ENCODE measurements around the gene PAQR9. TPM values are rescaled to one million over a fixed set of nuclear protein-coding genes. Genes with fewer than 3 reads are reported as not detected.

Gene PAQR9
- total and polyA plus RNA-seq, 7 experiments from 2014 or later, result not detected

DNA sequence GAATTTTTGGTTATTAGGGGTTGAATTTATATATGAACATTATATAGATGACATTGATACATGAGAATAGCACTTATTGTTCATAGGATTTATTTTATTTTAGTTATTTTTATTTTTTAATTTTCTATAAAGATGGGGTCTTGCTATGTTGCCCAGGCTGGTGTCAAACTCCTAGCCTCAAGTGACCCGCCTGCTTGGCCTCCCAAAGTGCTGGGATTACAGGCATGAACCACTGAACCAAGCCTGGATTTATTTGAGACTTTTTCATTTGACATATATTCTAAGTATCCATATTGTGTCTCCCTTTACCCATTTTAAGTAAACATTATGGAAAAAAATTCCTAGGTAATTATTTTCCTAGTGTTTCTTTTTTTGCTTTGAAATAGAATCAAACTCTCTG lies 12.5 kb downstream of the PAQR9 start:
- intact Hi-C loops (cut with micrococcal nuclease), result no loop called here
- Histone ChIP-seq H3K36me3 (ENCODE audit: control insufficient read depth in 2 of 3, insufficient read depth in 3 of 3, low read length in 3 of 3) (no peaks in the 10 kb centered on the region), H3K4me3 (ENCODE audit: low read length) (no peak overlapping the region), H3K9me3 (ENCODE audit: control insufficient read depth in 2 of 3, low read length in 3 of 3) (no peaks in the 10 kb centered on the region), H3K27ac (ENCODE audit: low read depth, low read length) (no peak overlapping the region), H3K27me3 (ENCODE audit: control insufficient read depth in 2 of 2, insufficient read depth in 2 of 2, low read length in 2 of 2) (no peaks in the 10 kb centered on the region), H3K4me1 (ENCODE audit: control insufficient read depth in 2 of 2, insufficient read depth in 2 of 2, low read length in 2 of 2) (no peaks in the 10 kb centered on the region)
- H3K4me1 Mint-ChIP-seq, result peaks cover 0 to 9% (median 4%) of the 10 kb centered on the region in 7 donors
- no peak overlapping the region for H3K4me3 Mint-ChIP-seq
- peaks cover 0 to 3% (median 0%) of the 10 kb centered on the region in 5 donors for H3K36me3 Mint-ChIP-seq
- POLR2A ChIA-PET, result no interaction called here
- H3K27ac Mint-ChIP-seq, result no peak overlapping the region
- no peak for DNase-seq
- CTCF ChIA-PET, result no interaction called here
- H3K27me3 Mint-ChIP-seq, result peaks cover 51 to 71% (median 62%) of the 10 kb centered on the region in 5 donors
- peaks cover 0 to 2% (median 0%) of the 10 kb centered on the region in 11 donors for H3K9me3 Mint-ChIP-seq
- no peak for ATAC-seq

DNA sequence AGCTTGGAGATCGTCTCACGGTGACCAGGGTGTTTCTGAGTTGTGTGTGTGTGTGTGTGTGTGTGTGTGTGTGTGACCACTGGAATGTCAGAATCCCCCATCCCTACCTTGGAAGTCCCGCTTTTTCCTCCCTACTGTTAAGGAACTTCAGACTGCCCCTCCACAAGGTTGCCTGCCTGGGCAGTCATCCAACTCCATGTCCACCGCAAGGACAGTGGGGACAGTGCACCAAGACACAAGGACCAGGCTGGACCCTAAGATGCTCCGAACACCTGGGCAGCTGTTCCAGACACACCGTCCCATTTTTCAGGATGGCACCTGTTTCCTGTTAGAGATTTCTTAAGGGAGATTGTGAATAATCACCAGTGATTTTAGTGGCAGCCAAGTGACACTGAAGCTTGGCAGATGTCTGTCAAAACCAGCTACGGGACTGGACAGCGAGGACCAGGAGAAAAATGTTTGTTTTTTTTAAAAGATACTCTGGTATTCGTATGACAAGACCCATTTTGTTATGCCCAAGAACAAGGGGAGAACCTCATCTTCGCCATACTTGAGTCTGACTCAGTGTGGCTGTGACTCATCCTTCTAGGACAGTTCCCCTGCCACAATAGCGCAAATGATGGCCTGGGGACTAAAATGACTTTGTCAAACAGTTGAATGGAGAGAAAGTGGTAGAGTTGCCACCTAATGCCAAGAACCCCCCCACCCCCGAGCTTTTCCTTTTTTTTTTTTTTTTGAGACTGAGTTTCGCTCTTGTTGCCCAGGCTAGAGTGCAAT lies 15.5 kb downstream of the PAQR9 start:
- Histone ChIP-seq H3K27me3 (ENCODE audit: control insufficient read depth in 2 of 2, insufficient read depth in 2 of 2, low read length in 2 of 2) (no peaks in the 10 kb centered on the region), H3K9me3 (ENCODE audit: control insufficient read depth in 2 of 3, low read length in 3 of 3) (no peaks in the 10 kb centered on the region), H3K4me3 (ENCODE audit: low read length) (no peak overlapping the region), H3K27ac (ENCODE audit: low read depth, low read length) (no peak overlapping the region), H3K36me3 (ENCODE audit: control insufficient read depth in 2 of 3, insufficient read depth in 3 of 3, low read length in 3 of 3) (no peaks in the 10 kb centered on the region), H3K4me1 (ENCODE audit: control insufficient read depth in 2 of 2, insufficient read depth in 2 of 2, low read length in 2 of 2) (no peaks in the 10 kb centered on the region)
- Mint-ChIP-seq H3K9me3 (peaks cover 0 to 2% (median 0%) of the 10 kb centered on the region in 11 donors), H3K36me3 (peaks cover 0 to 3% (median 0%) of the 10 kb centered on the region in 5 donors), H3K4me3 (peak overlapping the region in 8 of 10 donors; percentile 8 to 59 (median 33)), H3K27me3 (peaks cover 51 to 62% (median 57%) of the 10 kb centered on the region in 5 donors), H3K27ac (no peak overlapping the region), H3K4me1 (peaks cover 0 to 13% (median 5%) of the 10 kb centered on the region in 7 donors)
- ATAC-seq (no peak), DNase-seq (no peak)
- CTCF ChIA-PET, result no interaction called here
- POLR2A ChIA-PET, result no interaction called here
- intact Hi-C loops (cut with micrococcal nuclease), result no loop called here

DNA sequence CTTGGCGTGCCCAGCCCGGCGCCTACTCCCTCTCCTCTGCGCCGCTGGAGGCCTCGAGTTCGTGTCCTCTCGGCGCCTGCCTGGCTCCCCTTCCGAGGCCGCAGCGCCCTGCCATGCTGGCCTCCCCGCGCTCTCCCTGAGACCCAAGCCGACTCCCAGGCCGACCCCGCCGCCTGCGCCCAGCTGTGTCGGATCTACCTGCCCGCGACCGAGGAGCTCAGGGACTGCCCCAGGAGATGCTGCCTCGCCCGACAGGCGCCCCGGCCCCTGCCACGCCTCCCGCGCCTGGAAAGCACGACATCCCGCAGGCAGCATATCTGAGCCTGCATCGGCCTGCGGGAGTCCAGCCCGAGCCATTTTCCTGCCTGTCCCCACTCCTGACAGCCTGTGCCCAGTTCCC lies 16.1 kb downstream of the PAQR9 start:
- ChIA-PET CTCF (no interaction called here), POLR2A (no interaction called here)
- Histone ChIP-seq H3K4me3 (ENCODE audit: low read length) (no peak overlapping the region), H3K27me3 (ENCODE audit: control insufficient read depth in 2 of 2, insufficient read depth in 2 of 2, low read length in 2 of 2) (no peaks in the 10 kb centered on the region), H3K27ac (ENCODE audit: low read depth, low read length) (no peak overlapping the region), H3K9me3 (ENCODE audit: control insufficient read depth in 2 of 3, low read length in 3 of 3) (no peaks in the 10 kb centered on the region), H3K4me1 (ENCODE audit: control insufficient read depth in 2 of 2, insufficient read depth in 2 of 2, low read length in 2 of 2) (no peaks in the 10 kb centered on the region), H3K36me3 (ENCODE audit: control insufficient read depth in 2 of 3, insufficient read depth in 3 of 3, low read length in 3 of 3) (no peaks in the 10 kb centered on the region)
- peak overlapping the region in 7 of 10 donors; percentile 8 to 60 (median 42) for H3K4me3 Mint-ChIP-seq
- peaks cover 48 to 62% (median 57%) of the 10 kb centered on the region in 5 donors for H3K27me3 Mint-ChIP-seq
- H3K36me3 Mint-ChIP-seq, result peaks cover 0 to 3% (median 0%) of the 10 kb centered on the region in 5 donors
- H3K9me3 Mint-ChIP-seq, result peaks cover 0 to 2% (median 0%) of the 10 kb centered on the region in 11 donors
- peaks cover 0 to 13% (median 5%) of the 10 kb centered on the region in 7 donors for H3K4me1 Mint-ChIP-seq
- H3K27ac Mint-ChIP-seq, result no peak overlapping the region
- intact Hi-C loops (cut with micrococcal nuclease), result no loop called here
- ATAC-seq (no peak), DNase-seq (no peak)

DNA sequence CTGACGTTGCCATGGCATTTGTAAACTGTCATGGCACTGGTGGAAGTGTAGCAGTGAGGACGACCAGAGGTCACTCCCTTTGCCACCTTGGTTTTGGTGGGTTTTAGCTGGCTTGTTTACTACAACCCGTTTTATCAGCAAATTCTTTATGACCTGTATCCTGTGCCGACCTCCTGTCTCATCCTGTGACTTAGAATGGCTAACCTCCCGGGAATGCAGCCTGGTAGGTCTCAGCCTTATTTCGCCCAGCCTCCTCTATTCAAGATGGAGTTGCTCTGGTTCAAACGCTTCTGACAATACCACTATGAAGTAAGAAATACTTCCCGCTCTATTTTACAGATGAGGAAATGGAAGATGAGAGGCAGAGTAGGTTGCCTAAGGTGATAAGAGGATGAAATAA lies 16.6 kb downstream of the PAQR9 start:
- H3K4me3 ChIP-seq (ENCODE audit: low read length), result no peak overlapping the region
- no peaks in the 10 kb centered on the region for H3K36me3 ChIP-seq (ENCODE audit: control insufficient read depth in 2 of 3, insufficient read depth in 3 of 3, low read length in 3 of 3)
- ChIA-PET CTCF (no interaction called here), POLR2A (no interaction called here)
- ATAC-seq (no peak), DNase-seq (no peak)
- Mint-ChIP-seq H3K9me3 (peaks cover 0 to 2% (median 0%) of the 10 kb centered on the region in 11 donors), H3K4me3 (peak overlapping the region in 6 of 10 donors; percentile 26 to 65 (median 50)), H3K27me3 (peaks cover 44 to 63% (median 53%) of the 10 kb centered on the region in 5 donors), H3K36me3 (peaks cover 0 to 3% (median 0%) of the 10 kb centered on the region in 5 donors), H3K4me1 (peaks cover 0 to 13% (median 5%) of the 10 kb centered on the region in 7 donors), H3K27ac (no peak overlapping the region)
- H3K9me3 ChIP-seq (ENCODE audit: control insufficient read depth in 2 of 3, low read length in 3 of 3), result no peaks in the 10 kb centered on the region
- no peak overlapping the region for H3K27ac ChIP-seq (ENCODE audit: low read depth, low read length)
- intact Hi-C loops (cut with micrococcal nuclease), result no loop called here
- H3K4me1 ChIP-seq (ENCODE audit: control insufficient read depth in 2 of 2, insufficient read depth in 2 of 2, low read length in 2 of 2), result no peaks in the 10 kb centered on the region
- no peaks in the 10 kb centered on the region for H3K27me3 ChIP-seq (ENCODE audit: control insufficient read depth in 2 of 2, insufficient read depth in 2 of 2, low read length in 2 of 2)

DNA sequence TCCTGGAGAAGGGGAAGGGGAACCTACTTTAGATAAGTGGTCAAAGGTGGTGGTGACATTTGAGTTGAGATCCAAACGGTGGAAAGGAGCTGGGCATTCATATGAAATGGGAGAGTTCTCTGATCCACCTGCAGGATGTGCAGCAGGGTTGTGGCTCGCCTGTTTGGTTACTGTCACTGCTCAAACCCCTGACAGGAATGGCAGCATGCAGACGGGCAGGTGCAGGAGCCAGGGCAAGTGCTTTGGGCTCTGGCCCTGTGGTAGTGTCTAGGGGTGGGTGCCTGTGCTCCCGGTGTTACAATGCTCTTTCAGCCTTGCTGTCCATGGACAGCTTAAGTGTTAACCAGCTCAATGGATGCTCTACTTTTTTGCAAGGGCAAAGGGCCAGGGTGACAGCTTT lies 18.5 kb downstream of the PAQR9 start:
- Mint-ChIP-seq H3K9me3 (peaks cover 0 to 2% (median 0%) of the 10 kb centered on the region in 11 donors), H3K4me1 (peaks cover 0 to 13% (median 5%) of the 10 kb centered on the region in 7 donors), H3K4me3 (peak overlapping the region in 1 of 10 donors; percentile 10), H3K27ac (peak overlapping the region in 1 of 9 donors; percentile 20), H3K27me3 (peaks cover 32 to 51% (median 44%) of the 10 kb centered on the region in 5 donors), H3K36me3 (peaks cover 0 to 3% (median 0%) of the 10 kb centered on the region in 5 donors)
- CTCF ChIA-PET, result interaction anchor here (0.7 kb wide), 1 partner anchor 116 kb away, joined by 4 read pairs; no protein-coding TSS in a partner anchor
- H3K36me3 ChIP-seq (ENCODE audit: control insufficient read depth in 2 of 3, insufficient read depth in 3 of 3, low read length in 3 of 3), result no peaks in the 10 kb centered on the region
- H3K9me3 ChIP-seq (ENCODE audit: control insufficient read depth in 2 of 3, low read length in 3 of 3), result no peaks in the 10 kb centered on the region
- no peak overlapping the region for H3K4me3 ChIP-seq (ENCODE audit: low read length)
- no peaks in the 10 kb centered on the region for H3K27me3 ChIP-seq (ENCODE audit: control insufficient read depth in 2 of 2, insufficient read depth in 2 of 2, low read length in 2 of 2)
- intact Hi-C loops (cut with micrococcal nuclease), result no loop called here
- no peak for DNase-seq
- POLR2A ChIA-PET, result no interaction called here
- no peak overlapping the region for H3K27ac ChIP-seq (ENCODE audit: low read depth, low read length)
- no peak for ATAC-seq
- H3K4me1 ChIP-seq (ENCODE audit: control insufficient read depth in 2 of 2, insufficient read depth in 2 of 2, low read length in 2 of 2), result no peaks in the 10 kb centered on the region

DNA sequence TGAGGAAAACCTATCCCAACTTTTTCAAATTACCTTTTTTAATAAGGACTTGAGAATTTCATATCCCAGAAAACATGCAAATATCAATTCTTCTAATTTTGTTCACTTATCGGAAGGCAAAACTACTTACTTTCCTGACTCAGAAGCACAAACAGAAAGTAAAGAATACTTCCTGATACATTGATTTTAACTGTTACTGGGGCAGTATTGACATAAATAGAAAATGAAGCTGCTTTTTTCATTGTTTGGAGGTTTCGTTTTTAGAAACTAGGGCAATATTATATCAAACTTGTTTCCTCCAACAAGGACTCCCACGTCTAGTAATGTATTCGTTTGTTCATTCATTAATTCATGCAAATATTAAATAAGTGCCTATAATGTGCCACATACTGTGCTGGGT lies 19.1 kb downstream of the PAQR9 start:
- Mint-ChIP-seq H3K27ac (peak overlapping the region in 1 of 9 donors; percentile 20), H3K27me3 (peaks cover 31 to 44% (median 38%) of the 10 kb centered on the region in 5 donors), H3K9me3 (peaks cover 0 to 1% (median 0%) of the 10 kb centered on the region in 11 donors), H3K4me1 (peaks cover 0 to 13% (median 5%) of the 10 kb centered on the region in 7 donors), H3K4me3 (peak overlapping the region in 1 of 10 donors; percentile 10), H3K36me3 (peaks cover 0 to 3% (median 0%) of the 10 kb centered on the region in 5 donors)
- ChIA-PET CTCF (interaction anchor here (0.7 kb wide), 1 partner anchor 116 kb away, joined by 4 read pairs; no protein-coding TSS in a partner anchor), POLR2A (no interaction called here)
- DNase-seq (no peak), ATAC-seq (no peak)
- no peaks in the 10 kb centered on the region for H3K9me3 ChIP-seq (ENCODE audit: control insufficient read depth in 2 of 3, low read length in 3 of 3)
- no peak overlapping the region for H3K27ac ChIP-seq (ENCODE audit: low read depth, low read length)
- intact Hi-C loops (cut with micrococcal nuclease), result no loop called here
- H3K4me1 ChIP-seq (ENCODE audit: control insufficient read depth in 2 of 2, insufficient read depth in 2 of 2, low read length in 2 of 2), result no peaks in the 10 kb centered on the region
- H3K4me3 ChIP-seq (ENCODE audit: low read length), result peak overlapping the region; percentile 35
- no peaks in the 10 kb centered on the region for H3K36me3 ChIP-seq (ENCODE audit: control insufficient read depth in 2 of 3, insufficient read depth in 3 of 3, low read length in 3 of 3)
- no peaks in the 10 kb centered on the region for H3K27me3 ChIP-seq (ENCODE audit: control insufficient read depth in 2 of 2, insufficient read depth in 2 of 2, low read length in 2 of 2)
